Caco-2 (cell line): Measurements from ENCODE around the gene SHROOM3. TPM values are rescaled to one million over a fixed set of nuclear protein-coding genes. Genes with fewer than 3 reads are reported as not detected.

ENCODE experiments used
- BruUV-seq: library from RNA; stranded (reverse); fragments of 400-500 nt; replicated peaks from 2 replicates; lab custom pipeline; 2021; lab: Mats Ljungman, UMichigan
- CTCF ChIA-PET: fragments of 300-600 bp; sonication (Branson Sonifier 250); formaldehyde crosslinking; loops from one replicate; lab custom pipeline; 2022; ENCODE audit warnings: antibody characterized with exemption; lab: Charles Lee
- POLR2A ChIA-PET: fragments of 300-600 bp; sonication (Branson Sonifier 250); formaldehyde crosslinking; loops from one replicate; lab custom pipeline; 2022; ENCODE audit warnings: antibody characterized with exemption; lab: Charles Lee
- DNase-seq, 2 experiments: peaks; one replicate each; pipeline versions ENCODE4 v3.0.0 to v3.0.0-alpha.2; 2020 to 2022
- H3K27me3 ChIP-seq: replicated peaks from 2 replicates; pipeline ENCODE4 v1.6.0; 2011; ENCODE audit warnings: low read length; ENCODE audit not compliant: control insufficient read depth, insufficient read depth
- H3K36me3 ChIP-seq: 2 replicates; pipeline ENCODE4 v1.5.1; 2011; ENCODE audit warnings: low read length; ENCODE audit not compliant: control insufficient read depth, insufficient read depth
- H3K4me1 ChIP-seq: fragments of 250-450 bp; sonication (Bioruptor Pico); 2 replicates; pipeline ENCODE4 v1.5.1; 2020; ENCODE audit warnings: mild to moderate bottlenecking
- H3K4me3 ChIP-seq: 2 replicates; pipeline ENCODE4 v1.5.1; 2011; ENCODE audit warnings: low read depth, mild to moderate bottlenecking, control low read depth, low read length
- H3K9me3 ChIP-seq: fragments of 250-450 bp; sonication (Bioruptor Pico); 2 replicates; pipeline ENCODE4 v1.5.1; 2020; ENCODE audit warnings: mild to moderate bottlenecking, moderate library complexity
- H3K27ac Mint-ChIP-seq: one replicate; pipeline ENCODE4 v1.8.0; 2022; ENCODE audit warnings: mixed read lengths; ENCODE audit not compliant: unreplicated experiment
- H3K27me3 Mint-ChIP-seq: one replicate; pipeline ENCODE4 v1.8.0; 2022; ENCODE audit warnings: mixed read lengths; ENCODE audit not compliant: insufficient read depth, unreplicated experiment
- H3K36me3 Mint-ChIP-seq: one replicate; pipeline ENCODE4 v1.8.0; 2022; ENCODE audit warnings: mild to moderate bottlenecking, mixed read lengths; ENCODE audit not compliant: insufficient read depth, unreplicated experiment
- H3K4me1 Mint-ChIP-seq: one replicate; pipeline ENCODE4 v1.8.0; 2022; ENCODE audit warnings: low read depth, mixed read lengths; ENCODE audit not compliant: unreplicated experiment
- H3K4me3 Mint-ChIP-seq: one replicate; pipeline ENCODE4 v1.8.0; 2022; ENCODE audit warnings: mild to moderate bottlenecking, moderate library complexity, mixed read lengths; ENCODE audit not compliant: unreplicated experiment
- H3K9me3 Mint-ChIP-seq: one replicate; pipeline ENCODE4 v1.8.0; 2022; ENCODE audit warnings: mixed read lengths; ENCODE audit not compliant: unreplicated experiment
- intact Hi-C: fragments of 100-400 bp; cut with micrococcal nuclease; formaldehyde crosslinking; loops from one replicate; pipeline ENCODE4 v1.10.0; 2022; ENCODE audit not compliant: unreplicated experiment
- total RNA-seq: library from RNA; stranded (reverse); gene quantifications from 2 replicates; pipeline ENCODE4 v1.2.3, GENCODE V29; 2022
- TF ChIP-seq, protein P1 (sequence below), 2 experiments: fragments of 200-600 bp in 1 of 2; IDR thresholded peaks; 1 replicate in 1 of 2; 2 replicates in 1 of 2; pipeline versions ENCODE4 v1.5.1 to v1.8.0; 2011 to 2022; ENCODE audit warnings: antibody characterized with exemption in 1 of 2, control low read depth in 1 of 2, inconsistent platforms in 1 of 2, low read depth in 1 of 2, low read length in 1 of 2, mild to moderate bottlenecking in 1 of 2, moderate library complexity in 1 of 2; ENCODE audit not compliant: insufficient read depth in 1 of 2, severe bottlenecking in 1 of 2, unreplicated experiment in 1 of 2

Gene SHROOM3
- total RNA-seq, 1 experiment from 2014 or later = 16.3 TPM

DNA sequence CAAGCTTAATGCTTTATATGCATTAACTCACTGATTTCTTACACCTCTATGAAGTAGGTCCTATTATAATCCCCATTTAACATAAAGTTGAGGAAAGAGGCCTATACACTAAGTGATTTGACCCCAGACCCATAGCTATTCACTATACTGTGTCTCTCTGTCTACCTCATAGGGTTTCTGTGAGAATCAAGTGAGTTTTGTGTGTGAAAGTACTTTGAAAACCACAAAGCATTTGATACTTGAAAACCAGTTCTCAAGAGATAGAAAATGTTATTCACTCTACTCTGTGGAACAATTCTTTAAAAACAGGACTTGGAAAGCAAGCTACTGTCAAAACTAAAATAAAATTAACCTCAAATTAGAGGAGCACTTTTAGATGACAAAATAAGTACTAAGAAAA is 35.0 kb downstream of the SHROOM3 start:
- Histone ChIP-seq H3K36me3 (no peaks in the 10 kb centered on the region), H3K27me3 (no peaks in the 10 kb centered on the region), H3K4me3 (no peak overlapping the region), H3K9me3 (no peaks in the 10 kb centered on the region), H3K4me1 (no peaks in the 10 kb centered on the region)
- peaks cover 1% of the 10 kb centered on the region for H3K9me3 Mint-ChIP-seq
- H3K4me1 Mint-ChIP-seq = no peaks in the 10 kb centered on the region
- H3K4me3 Mint-ChIP-seq = no peak overlapping the region
- H3K27me3 Mint-ChIP-seq = no peaks in the 10 kb centered on the region
- intact Hi-C loops = no loop called here
- ChIA-PET POLR2A (no interaction called here), CTCF (no interaction called here)
- no peak for DNase-seq
- no peak overlapping the region for H3K27ac Mint-ChIP-seq
- BruUV-seq = no TSS peak
- TF ChIP-seq, protein P1, sequence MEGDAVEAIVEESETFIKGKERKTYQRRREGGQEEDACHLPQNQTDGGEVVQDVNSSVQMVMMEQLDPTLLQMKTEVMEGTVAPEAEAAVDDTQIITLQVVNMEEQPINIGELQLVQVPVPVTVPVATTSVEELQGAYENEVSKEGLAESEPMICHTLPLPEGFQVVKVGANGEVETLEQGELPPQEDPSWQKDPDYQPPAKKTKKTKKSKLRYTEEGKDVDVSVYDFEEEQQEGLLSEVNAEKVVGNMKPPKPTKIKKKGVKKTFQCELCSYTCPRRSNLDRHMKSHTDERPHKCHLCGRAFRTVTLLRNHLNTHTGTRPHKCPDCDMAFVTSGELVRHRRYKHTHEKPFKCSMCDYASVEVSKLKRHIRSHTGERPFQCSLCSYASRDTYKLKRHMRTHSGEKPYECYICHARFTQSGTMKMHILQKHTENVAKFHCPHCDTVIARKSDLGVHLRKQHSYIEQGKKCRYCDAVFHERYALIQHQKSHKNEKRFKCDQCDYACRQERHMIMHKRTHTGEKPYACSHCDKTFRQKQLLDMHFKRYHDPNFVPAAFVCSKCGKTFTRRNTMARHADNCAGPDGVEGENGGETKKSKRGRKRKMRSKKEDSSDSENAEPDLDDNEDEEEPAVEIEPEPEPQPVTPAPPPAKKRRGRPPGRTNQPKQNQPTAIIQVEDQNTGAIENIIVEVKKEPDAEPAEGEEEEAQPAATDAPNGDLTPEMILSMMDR (IDR thresholded peaks at IDR 0.05; ENCODE audit: insufficient read depth in 1 of 2, low read depth in 1 of 2, low read length in 1 of 2, severe bottlenecking in 1 of 2, unreplicated experiment in 1 of 2) = no peak
- H3K36me3 Mint-ChIP-seq = no peaks in the 10 kb centered on the region

DNA sequence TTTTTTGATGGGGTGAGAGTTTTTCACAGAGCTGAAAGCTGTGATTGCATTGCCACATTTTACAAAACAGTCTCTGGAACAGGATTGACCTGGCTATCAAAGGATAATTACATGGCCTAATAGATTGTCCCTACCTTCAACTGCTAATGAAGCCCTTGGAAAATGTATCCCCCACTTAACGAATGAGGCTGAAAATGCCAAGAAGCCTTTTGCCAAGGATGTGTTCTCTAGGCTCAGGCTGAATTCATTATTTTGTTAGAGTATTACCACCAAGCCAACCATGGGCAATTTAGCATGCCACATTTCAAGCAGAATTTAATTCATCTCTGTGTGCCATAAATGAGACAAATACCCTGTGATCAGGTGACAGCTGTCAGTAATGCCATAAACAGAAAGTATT is 35.5 kb downstream of the SHROOM3 start:
- BruUV-seq = no TSS peak
- Histone ChIP-seq H3K4me1 (no peaks in the 10 kb centered on the region), H3K36me3 (no peaks in the 10 kb centered on the region), H3K27me3 (no peaks in the 10 kb centered on the region), H3K4me3 (no peak overlapping the region), H3K9me3 (no peaks in the 10 kb centered on the region)
- Mint-ChIP-seq H3K4me1 (no peaks in the 10 kb centered on the region), H3K9me3 (no peaks in the 10 kb centered on the region), H3K27me3 (no peaks in the 10 kb centered on the region), H3K27ac (no peak overlapping the region), H3K4me3 (no peak overlapping the region), H3K36me3 (no peaks in the 10 kb centered on the region)
- intact Hi-C loops = no loop called here
- no peak for DNase-seq
- TF ChIP-seq, protein P1 (IDR thresholded peaks at IDR 0.05; ENCODE audit: insufficient read depth in 1 of 2, low read depth in 1 of 2, low read length in 1 of 2, severe bottlenecking in 1 of 2, unreplicated experiment in 1 of 2) = no peak
- ChIA-PET POLR2A (interaction anchor here (0.5 kb wide), 1 partner anchor 411 kb away, joined by 3 read pairs; no protein-coding TSS in a partner anchor), CTCF (no interaction called here)

DNA sequence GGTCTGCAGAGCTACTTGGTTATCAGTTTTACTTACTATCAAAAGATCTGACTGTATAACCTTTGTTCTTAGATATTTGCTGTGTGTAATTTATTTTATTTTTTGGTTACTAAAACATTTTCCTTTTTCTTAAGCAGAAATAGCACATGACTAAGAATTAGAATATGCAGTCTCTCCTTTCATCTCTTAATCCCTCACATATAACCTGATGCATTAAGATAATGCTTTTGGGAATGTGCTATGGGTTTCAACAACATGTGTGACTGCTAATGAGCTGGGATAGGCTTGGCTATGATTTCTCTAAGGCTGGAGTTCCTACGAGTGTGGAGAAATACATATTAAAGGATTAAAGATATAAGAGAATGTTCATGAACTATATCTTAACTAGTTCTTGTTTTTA is 41.5 kb downstream of the SHROOM3 start:
- Histone ChIP-seq H3K4me3 (no peak overlapping the region), H3K27me3 (no peaks in the 10 kb centered on the region), H3K9me3 (no peaks in the 10 kb centered on the region), H3K36me3 (no peaks in the 10 kb centered on the region), H3K4me1 (no peaks in the 10 kb centered on the region; the same call in 1 of the 2 replicates)
- intact Hi-C loops = no loop called here
- BruUV-seq = no TSS peak
- TF ChIP-seq, protein P1 (IDR thresholded peaks at IDR 0.05; ENCODE audit: insufficient read depth in 1 of 2, low read depth in 1 of 2, low read length in 1 of 2, severe bottlenecking in 1 of 2, unreplicated experiment in 1 of 2) = no peak
- no peaks in the 10 kb centered on the region for H3K4me1 Mint-ChIP-seq
- peaks cover 4% of the 10 kb centered on the region for H3K27me3 Mint-ChIP-seq
- no peak overlapping the region for H3K27ac Mint-ChIP-seq
- H3K4me3 Mint-ChIP-seq = no peak overlapping the region
- H3K9me3 Mint-ChIP-seq = peaks cover 25% of the 10 kb centered on the region
- ChIA-PET POLR2A (no interaction called here), CTCF (no interaction called here)
- DNase-seq = no peak
- H3K36me3 Mint-ChIP-seq = no peaks in the 10 kb centered on the region
